GM23338 (cell line): ENCODE results near the gene PCSK5.

Experiments used
- POLR2AphosphoS5 ChIP-seq: IDR thresholded peaks from 2 replicates; pipeline ENCODE4 v1.6.1; 2016; ENCODE audit warnings: antibody characterized with exemption, low read depth
- TF ChIP-seq, protein P1 (sequence below), 2 experiments: fragments of 200-600 bp in 1 of 2; sonication (generic) in 1 of 2; conservative IDR thresholded peaks; 2 replicates each; pipeline versions ENCODE4 v1.5.1 to v1.6.1; 2016 to 2017; ENCODE audit warnings: antibody characterized with exemption in 2 of 2, low read depth in 2 of 2, mild to moderate bottlenecking in 2 of 2, moderate library complexity in 1 of 2
- TF ChIP-seq, protein P2 (sequence below): IDR thresholded peaks from one replicate; pipeline ENCODE4 v1.6.1; 2018; ENCODE audit warnings: antibody characterized with exemption; ENCODE audit not compliant: unreplicated experiment

DNA sequence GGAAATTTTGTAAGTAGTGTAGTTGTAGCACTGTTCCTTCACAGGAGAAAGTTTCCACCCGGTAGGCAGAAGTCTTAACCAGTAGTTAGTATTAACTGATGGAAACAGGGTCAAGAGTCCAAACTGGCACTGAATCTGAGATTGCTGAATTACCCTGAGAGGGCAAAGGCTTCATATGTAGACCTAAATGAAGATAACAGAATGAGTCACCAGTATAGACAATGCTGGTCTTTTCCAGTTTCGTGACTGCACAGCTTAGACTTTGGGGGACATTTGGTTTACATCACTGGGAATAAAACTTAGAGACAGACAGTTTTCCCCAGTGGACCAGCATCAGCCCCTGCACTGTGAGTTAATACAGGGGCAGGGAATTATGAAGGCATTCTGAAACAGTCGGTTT is 60.5 kb downstream of the PCSK5 start:
- TF ChIP-seq, protein P1, sequence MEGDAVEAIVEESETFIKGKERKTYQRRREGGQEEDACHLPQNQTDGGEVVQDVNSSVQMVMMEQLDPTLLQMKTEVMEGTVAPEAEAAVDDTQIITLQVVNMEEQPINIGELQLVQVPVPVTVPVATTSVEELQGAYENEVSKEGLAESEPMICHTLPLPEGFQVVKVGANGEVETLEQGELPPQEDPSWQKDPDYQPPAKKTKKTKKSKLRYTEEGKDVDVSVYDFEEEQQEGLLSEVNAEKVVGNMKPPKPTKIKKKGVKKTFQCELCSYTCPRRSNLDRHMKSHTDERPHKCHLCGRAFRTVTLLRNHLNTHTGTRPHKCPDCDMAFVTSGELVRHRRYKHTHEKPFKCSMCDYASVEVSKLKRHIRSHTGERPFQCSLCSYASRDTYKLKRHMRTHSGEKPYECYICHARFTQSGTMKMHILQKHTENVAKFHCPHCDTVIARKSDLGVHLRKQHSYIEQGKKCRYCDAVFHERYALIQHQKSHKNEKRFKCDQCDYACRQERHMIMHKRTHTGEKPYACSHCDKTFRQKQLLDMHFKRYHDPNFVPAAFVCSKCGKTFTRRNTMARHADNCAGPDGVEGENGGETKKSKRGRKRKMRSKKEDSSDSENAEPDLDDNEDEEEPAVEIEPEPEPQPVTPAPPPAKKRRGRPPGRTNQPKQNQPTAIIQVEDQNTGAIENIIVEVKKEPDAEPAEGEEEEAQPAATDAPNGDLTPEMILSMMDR (conservative IDR thresholded peaks at IDR 0.05; ENCODE audit: low read depth in 2 of 2), result no peak
- TF ChIP-seq, protein P2, sequence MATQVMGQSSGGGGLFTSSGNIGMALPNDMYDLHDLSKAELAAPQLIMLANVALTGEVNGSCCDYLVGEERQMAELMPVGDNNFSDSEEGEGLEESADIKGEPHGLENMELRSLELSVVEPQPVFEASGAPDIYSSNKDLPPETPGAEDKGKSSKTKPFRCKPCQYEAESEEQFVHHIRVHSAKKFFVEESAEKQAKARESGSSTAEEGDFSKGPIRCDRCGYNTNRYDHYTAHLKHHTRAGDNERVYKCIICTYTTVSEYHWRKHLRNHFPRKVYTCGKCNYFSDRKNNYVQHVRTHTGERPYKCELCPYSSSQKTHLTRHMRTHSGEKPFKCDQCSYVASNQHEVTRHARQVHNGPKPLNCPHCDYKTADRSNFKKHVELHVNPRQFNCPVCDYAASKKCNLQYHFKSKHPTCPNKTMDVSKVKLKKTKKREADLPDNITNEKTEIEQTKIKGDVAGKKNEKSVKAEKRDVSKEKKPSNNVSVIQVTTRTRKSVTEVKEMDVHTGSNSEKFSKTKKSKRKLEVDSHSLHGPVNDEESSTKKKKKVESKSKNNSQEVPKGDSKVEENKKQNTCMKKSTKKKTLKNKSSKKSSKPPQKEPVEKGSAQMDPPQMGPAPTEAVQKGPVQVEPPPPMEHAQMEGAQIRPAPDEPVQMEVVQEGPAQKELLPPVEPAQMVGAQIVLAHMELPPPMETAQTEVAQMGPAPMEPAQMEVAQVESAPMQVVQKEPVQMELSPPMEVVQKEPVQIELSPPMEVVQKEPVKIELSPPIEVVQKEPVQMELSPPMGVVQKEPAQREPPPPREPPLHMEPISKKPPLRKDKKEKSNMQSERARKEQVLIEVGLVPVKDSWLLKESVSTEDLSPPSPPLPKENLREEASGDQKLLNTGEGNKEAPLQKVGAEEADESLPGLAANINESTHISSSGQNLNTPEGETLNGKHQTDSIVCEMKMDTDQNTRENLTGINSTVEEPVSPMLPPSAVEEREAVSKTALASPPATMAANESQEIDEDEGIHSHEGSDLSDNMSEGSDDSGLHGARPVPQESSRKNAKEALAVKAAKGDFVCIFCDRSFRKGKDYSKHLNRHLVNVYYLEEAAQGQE, result no peak
- no peak for TF ChIP-seq POLR2AphosphoS5
